WTC11 (cell line): ENCODE results near the gene MAX.

Experiments
- ELF4 ChIP-seq: sonication (generic); formaldehyde crosslinking; IDR thresholded peaks from 2 replicates; pipeline ENCODE4 v1.8.1; 2022; ENCODE audit warnings: low read depth, mild to moderate bottlenecking, moderate library complexity, missing genetic modification reagents
- MXD4 ChIP-seq: fragments of 250-450 bp; sonication (Bioruptor Pico); IDR thresholded peaks from 2 replicates; pipeline ENCODE4 v1.8.0; 2021; ENCODE audit warnings: mild to moderate bottlenecking, moderate library complexity, borderline replicate concordance
- NR1H2 ChIP-seq: sonication (generic); formaldehyde crosslinking; IDR thresholded peaks from 2 replicates; pipeline ENCODE4 v1.9.0; 2021; ENCODE audit warnings: mild to moderate bottlenecking, moderate library complexity, missing genetic modification reagents
- NR3C1 ChIP-seq: sonication (generic); formaldehyde crosslinking; conservative IDR thresholded peaks from 2 replicates; pipeline ENCODE4 v1.8.1; 2023; ENCODE audit warnings: low read depth, mild to moderate bottlenecking, missing genetic modification reagents
- SMAD3 ChIP-seq: sonication (generic); formaldehyde crosslinking; IDR thresholded peaks from 2 replicates; pipeline ENCODE4 v1.8.0; 2022; ENCODE audit warnings: missing genetic modification reagents, mild to moderate bottlenecking, borderline replicate concordance
- ZNF232 ChIP-seq: sonication (generic); formaldehyde crosslinking; IDR thresholded peaks from 2 replicates; pipeline ENCODE4 v1.8.0; 2022; ENCODE audit warnings: mild to moderate bottlenecking, missing genetic modification reagents
- TF ChIP-seq, protein P1 (sequence below): fragments of 200-600 bp; IDR thresholded peaks from 2 replicates; pipeline ENCODE4 v1.8.0; 2022; ENCODE audit warnings: antibody characterized with exemption
- TF ChIP-seq, protein P2 (sequence below): sonication (generic); formaldehyde crosslinking; IDR thresholded peaks from 2 replicates; pipeline ENCODE4 v1.8.1; 2023; ENCODE audit warnings: mild to moderate bottlenecking, missing genetic modification reagents, moderate library complexity
- TF ChIP-seq, protein P3 (sequence below): sonication (generic); formaldehyde crosslinking; IDR thresholded peaks from 2 replicates; pipeline ENCODE4 v1.8.0; 2022; ENCODE audit warnings: mild to moderate bottlenecking, missing genetic modification reagents
- TF ChIP-seq, protein P4 (sequence below): sonication (generic); formaldehyde crosslinking; IDR thresholded peaks from 2 replicates; pipeline ENCODE4 v1.8.0; 2022; ENCODE audit warnings: mild to moderate bottlenecking, missing genetic modification reagents

DNA sequence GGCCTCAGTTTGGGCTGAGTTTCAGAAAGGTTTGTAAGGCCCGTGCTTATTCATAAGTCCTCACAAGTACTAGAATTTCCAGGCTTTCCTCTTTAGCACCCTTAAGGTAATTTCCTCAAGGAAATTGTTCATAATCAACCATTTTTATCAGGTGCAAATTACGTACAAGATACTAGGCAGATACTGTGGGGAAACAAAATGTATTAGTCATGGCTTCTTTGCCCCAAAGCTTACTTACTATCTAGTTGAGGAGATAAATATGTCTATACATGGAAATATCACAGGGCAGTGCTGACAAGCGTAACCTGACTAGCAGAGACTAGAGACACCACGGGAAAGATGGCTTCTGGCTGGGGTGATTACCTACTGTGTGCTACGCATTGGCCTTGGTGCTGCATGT is 22.5 kb downstream of the MAX start:
- TF ChIP-seq, protein P1, sequence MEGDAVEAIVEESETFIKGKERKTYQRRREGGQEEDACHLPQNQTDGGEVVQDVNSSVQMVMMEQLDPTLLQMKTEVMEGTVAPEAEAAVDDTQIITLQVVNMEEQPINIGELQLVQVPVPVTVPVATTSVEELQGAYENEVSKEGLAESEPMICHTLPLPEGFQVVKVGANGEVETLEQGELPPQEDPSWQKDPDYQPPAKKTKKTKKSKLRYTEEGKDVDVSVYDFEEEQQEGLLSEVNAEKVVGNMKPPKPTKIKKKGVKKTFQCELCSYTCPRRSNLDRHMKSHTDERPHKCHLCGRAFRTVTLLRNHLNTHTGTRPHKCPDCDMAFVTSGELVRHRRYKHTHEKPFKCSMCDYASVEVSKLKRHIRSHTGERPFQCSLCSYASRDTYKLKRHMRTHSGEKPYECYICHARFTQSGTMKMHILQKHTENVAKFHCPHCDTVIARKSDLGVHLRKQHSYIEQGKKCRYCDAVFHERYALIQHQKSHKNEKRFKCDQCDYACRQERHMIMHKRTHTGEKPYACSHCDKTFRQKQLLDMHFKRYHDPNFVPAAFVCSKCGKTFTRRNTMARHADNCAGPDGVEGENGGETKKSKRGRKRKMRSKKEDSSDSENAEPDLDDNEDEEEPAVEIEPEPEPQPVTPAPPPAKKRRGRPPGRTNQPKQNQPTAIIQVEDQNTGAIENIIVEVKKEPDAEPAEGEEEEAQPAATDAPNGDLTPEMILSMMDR, result no peak
- no peak for TF ChIP-seq SMAD3 (CRISPR knock-in tag)
- no peak for TF ChIP-seq ELF4
- TF ChIP-seq, protein P2, sequence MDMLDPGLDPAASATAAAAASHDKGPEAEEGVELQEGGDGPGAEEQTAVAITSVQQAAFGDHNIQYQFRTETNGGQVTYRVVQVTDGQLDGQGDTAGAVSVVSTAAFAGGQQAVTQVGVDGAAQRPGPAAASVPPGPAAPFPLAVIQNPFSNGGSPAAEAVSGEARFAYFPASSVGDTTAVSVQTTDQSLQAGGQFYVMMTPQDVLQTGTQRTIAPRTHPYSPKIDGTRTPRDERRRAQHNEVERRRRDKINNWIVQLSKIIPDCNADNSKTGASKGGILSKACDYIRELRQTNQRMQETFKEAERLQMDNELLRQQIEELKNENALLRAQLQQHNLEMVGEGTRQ, result no peak
- TF ChIP-seq NR1H2 (CRISPR knock-in tag), result no peak
- TF ChIP-seq, protein P3, sequence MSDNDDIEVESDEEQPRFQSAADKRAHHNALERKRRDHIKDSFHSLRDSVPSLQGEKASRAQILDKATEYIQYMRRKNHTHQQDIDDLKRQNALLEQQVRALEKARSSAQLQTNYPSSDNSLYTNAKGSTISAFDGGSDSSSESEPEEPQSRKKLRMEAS, result no peak
- no peak for TF ChIP-seq ZNF232 (CRISPR knock-in tag)
- no peak for TF ChIP-seq NR3C1 (CRISPR knock-in tag)
- no peak for TF ChIP-seq MXD4 (CRISPR knock-in tag)
- TF ChIP-seq, protein P4, sequence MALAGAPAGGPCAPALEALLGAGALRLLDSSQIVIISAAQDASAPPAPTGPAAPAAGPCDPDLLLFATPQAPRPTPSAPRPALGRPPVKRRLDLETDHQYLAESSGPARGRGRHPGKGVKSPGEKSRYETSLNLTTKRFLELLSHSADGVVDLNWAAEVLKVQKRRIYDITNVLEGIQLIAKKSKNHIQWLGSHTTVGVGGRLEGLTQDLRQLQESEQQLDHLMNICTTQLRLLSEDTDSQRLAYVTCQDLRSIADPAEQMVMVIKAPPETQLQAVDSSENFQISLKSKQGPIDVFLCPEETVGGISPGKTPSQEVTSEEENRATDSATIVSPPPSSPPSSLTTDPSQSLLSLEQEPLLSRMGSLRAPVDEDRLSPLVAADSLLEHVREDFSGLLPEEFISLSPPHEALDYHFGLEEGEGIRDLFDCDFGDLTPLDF (CRISPR knock-in tag), result no peak
